SJCRH30 (cell line): ENCODE measurements around the gene STIMATE. TPM values are rescaled to one million over a fixed set of nuclear protein-coding genes. Genes with fewer than 3 reads are reported as not detected.

ENCODE experiments used
- DNase-seq, 2 experiments: peaks; one replicate each; pipeline ENCODE4 v3.0.0-alpha.2; 2015 to 2020
- H3K27ac ChIP-seq: fragments of 250-450 bp; sonication (Bioruptor Pico); 2 replicates; pipeline ENCODE4 v1.5.1; 2020; ENCODE audit warnings: mild to moderate bottlenecking, moderate library complexity
- H3K27me3 ChIP-seq: fragments of 250-450 bp; sonication (Bioruptor Pico); 2 replicates; pipeline ENCODE4 v1.5.1; 2020; ENCODE audit warnings: mild to moderate bottlenecking, moderate library complexity
- H3K36me3 ChIP-seq: fragments of 250-450 bp; sonication (Bioruptor Pico); 2 replicates; pipeline ENCODE4 v1.5.1; 2020; ENCODE audit warnings: mild to moderate bottlenecking, moderate library complexity
- H3K4me1 ChIP-seq: fragments of 250-450 bp; sonication (Bioruptor Pico); 2 replicates; pipeline ENCODE4 v1.5.1; 2020; ENCODE audit warnings: mild to moderate bottlenecking, moderate library complexity
- H3K4me3 ChIP-seq: fragments of 250-450 bp; sonication (Bioruptor Pico); 2 replicates; pipeline ENCODE4 v1.5.1; 2020; ENCODE audit warnings: mild to moderate bottlenecking, moderate library complexity
- H3K9me3 ChIP-seq: fragments of 250-450 bp; sonication (Bioruptor Pico); replicated peaks from 2 replicates; pipeline ENCODE4 v1.5.1; 2020; ENCODE audit warnings: mild to moderate bottlenecking, moderate library complexity
- total RNA-seq: library from RNA; depleted of rRNA; stranded (reverse); fragments of >200 nt; shearing (Covaris generic); gene quantifications from 2 replicates; pipeline ENCODE4 v1.2.3, GENCODE V29; 2014

The STIMATE gene
- total RNA-seq, 1 experiment from 2014 or later: 12.1 TPM

GRCh38 chr3:52816654-52817053, 80.7 kb downstream of the STIMATE start:
- Histone ChIP-seq H3K9me3 (no peaks in the 10 kb centered on the region), H3K4me3 (no peak overlapping the region), H3K27ac (no peak overlapping the region), H3K36me3 (no peaks in the 10 kb centered on the region), H3K4me1 (no peaks in the 10 kb centered on the region), H3K27me3 (no peaks in the 10 kb centered on the region)
- DNase-seq: no peak

DNA sequence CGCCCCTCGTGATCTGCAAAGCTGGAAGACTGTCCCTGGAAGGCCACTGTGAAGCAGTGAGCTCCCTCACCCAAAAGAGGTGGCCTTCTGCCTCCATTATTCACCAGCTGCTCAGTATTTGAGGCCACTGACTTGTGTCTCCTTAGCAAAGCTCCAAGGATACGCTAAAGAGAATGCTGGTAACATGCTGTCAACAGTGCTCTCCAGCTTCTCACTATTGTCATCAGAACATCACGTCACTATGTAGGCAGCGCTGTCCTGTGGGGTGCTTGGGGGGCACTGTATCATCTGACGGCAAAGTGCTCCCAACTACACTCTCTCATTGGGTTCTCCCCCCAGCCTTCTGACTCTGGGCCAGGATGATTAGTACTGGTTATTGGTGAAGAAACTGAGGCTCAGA, 81.1 kb downstream of the STIMATE start:
- Histone ChIP-seq H3K4me3 (no peak overlapping the region), H3K4me1 (no peaks in the 10 kb centered on the region), H3K27ac (no peak overlapping the region), H3K36me3 (no peaks in the 10 kb centered on the region), H3K27me3 (no peaks in the 10 kb centered on the region), H3K9me3 (no peaks in the 10 kb centered on the region)
- no peak for DNase-seq

DNA sequence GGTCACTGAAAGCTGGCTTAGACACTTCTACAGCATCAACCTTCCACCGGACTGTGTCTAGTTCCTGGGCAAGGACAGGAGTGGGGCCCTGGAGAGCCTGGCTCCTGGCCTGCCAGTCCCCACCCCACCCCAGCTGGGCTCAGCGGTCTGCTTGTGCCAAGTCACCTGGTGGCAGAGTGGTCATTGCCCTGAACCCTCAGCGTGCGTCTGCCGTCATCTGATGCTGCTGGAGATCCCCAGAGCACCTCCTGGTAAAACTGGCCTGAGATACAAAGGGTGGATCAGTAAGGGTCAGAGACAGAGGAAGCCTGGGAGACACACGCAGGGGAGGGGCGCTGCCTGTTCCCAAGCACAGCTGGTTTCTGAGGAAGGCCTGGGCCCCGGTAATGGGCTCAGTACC, 83.5 kb downstream of the STIMATE start:
- H3K36me3 ChIP-seq: no peaks in the 10 kb centered on the region
- no peak for DNase-seq
- H3K4me3 ChIP-seq: no peak overlapping the region
- no peaks in the 10 kb centered on the region for H3K9me3 ChIP-seq
- H3K27ac ChIP-seq: no peak overlapping the region
- H3K27me3 ChIP-seq: no peaks in the 10 kb centered on the region
- no peaks in the 10 kb centered on the region for H3K4me1 ChIP-seq

DNA sequence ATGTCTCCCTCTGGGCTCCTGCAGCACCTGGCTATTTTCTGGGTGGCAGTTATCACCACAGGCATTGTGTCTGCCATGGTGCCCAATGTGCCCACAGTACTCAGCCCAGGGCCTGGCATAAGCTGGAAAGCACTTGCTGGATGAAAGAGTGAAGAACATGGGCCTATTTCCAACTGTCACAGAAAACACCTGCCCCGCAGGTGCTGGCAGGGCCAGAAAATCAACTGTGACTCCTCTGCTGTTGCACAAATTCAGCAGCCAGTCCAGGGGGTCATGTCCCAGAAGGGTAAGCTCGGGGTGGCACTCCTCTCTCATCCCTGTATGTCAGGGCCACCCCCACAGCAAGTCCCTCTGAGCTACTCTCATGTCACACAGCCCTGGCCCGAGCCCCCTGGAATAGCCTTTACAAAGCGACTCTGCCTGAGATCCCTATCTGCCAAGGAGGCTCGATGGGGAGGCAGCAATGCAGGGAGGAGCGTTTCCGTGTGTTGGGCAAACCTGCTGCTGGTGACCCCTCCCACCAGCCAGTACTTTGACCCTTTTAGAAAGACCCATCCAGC, 85.8 kb downstream of the STIMATE start:
- no peaks in the 10 kb centered on the region for H3K27me3 ChIP-seq
- H3K4me3 ChIP-seq: no peak overlapping the region
- no peaks in the 10 kb centered on the region for H3K9me3 ChIP-seq
- no peaks in the 10 kb centered on the region for H3K36me3 ChIP-seq
- DNase-seq: no peak
- no peak overlapping the region for H3K27ac ChIP-seq
- H3K4me1 ChIP-seq: no peaks in the 10 kb centered on the region

GRCh38 chr3:52810923-52811322, 86.4 kb downstream of the STIMATE start:
- no peak overlapping the region for H3K4me3 ChIP-seq
- H3K27ac ChIP-seq: no peak overlapping the region
- no peaks in the 10 kb centered on the region for H3K9me3 ChIP-seq
- no peaks in the 10 kb centered on the region for H3K36me3 ChIP-seq
- no peaks in the 10 kb centered on the region for H3K27me3 ChIP-seq
- no peak for DNase-seq
- no peaks in the 10 kb centered on the region for H3K4me1 ChIP-seq

- Histone ChIP-seq H3K9me3 (no peaks in the 10 kb centered on the region), H3K4me1 (no peaks in the 10 kb centered on the region)
Observed at GRCh38 chr3:52809662-52810377, 87.5 kb downstream of the STIMATE start.

GRCh38 chr3:52809149-52809548, 88.2 kb downstream of the STIMATE start:
- Histone ChIP-seq H3K27me3 (no peaks in the 10 kb centered on the region), H3K27ac (no peak overlapping the region), H3K4me3 (no peak overlapping the region), H3K36me3 (no peaks in the 10 kb centered on the region), H3K9me3 (no peaks in the 10 kb centered on the region), H3K4me1 (no peaks in the 10 kb centered on the region)
- DNase-seq: no peak

More at GRCh38 chr3:52809662-52810377, 87.5 kb downstream of the STIMATE start:
- DNase-seq: no peak
- Histone ChIP-seq H3K27me3 (no peaks in the 10 kb centered on the region), H3K27ac (no peak overlapping the region), H3K36me3 (no peaks in the 10 kb centered on the region), H3K4me3 (no peak overlapping the region)

DNA sequence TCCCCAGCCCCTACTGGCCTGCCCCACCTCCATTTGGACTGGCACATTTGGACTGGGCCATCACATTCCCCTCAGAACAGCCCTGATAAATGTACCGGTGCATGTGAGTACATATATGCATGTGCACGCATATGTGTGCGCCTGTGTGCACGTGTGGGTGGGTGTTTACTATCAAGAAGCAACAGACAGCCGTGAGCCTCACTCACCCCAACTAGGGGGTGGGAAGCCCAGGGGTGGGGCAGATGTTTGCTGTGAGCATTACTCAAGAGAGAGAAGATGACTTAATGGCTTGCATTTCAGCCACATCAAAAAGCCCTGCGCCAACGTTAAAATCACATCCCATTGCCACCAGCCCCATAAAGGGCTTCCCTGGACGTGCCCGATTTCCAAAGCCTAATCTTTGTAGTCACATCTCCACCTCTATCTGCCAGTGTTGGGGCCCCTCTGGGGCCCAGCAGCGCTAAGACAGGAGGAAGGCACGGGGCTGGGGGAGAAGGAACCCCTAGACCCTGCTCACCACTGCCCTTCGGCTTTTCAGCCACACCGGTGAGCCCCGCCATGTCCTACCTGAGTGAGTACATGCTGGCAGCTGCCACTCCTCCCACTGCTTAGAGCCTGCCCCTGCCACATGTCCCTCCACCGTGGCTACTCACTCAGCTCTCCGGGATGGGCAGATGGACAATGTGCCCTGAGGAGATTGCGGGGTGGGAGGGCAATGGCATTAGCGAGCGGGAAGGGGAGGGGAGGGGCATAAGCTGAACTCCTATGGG, 91.9 kb downstream of the STIMATE start:
- no peaks in the 10 kb centered on the region for H3K36me3 ChIP-seq
- H3K27ac ChIP-seq: no peak overlapping the region
- no peak for DNase-seq
- no peaks in the 10 kb centered on the region for H3K4me1 ChIP-seq
- no peaks in the 10 kb centered on the region for H3K9me3 ChIP-seq
- H3K4me3 ChIP-seq: no peak overlapping the region
- H3K27me3 ChIP-seq: no peaks in the 10 kb centered on the region

- H3K27ac ChIP-seq: no peak overlapping the region
- no peaks in the 10 kb centered on the region for H3K4me1 ChIP-seq
- no peaks in the 10 kb centered on the region for H3K27me3 ChIP-seq
- DNase-seq: no peak
- no peaks in the 10 kb centered on the region for H3K36me3 ChIP-seq
- H3K9me3 ChIP-seq: no peaks in the 10 kb centered on the region
- H3K4me3 ChIP-seq: no peak overlapping the region
Observed at GRCh38 chr3:52801839-52802238, 95.5 kb downstream of the STIMATE start.

- H3K36me3 ChIP-seq: no peaks in the 10 kb centered on the region
- H3K27ac ChIP-seq: no peak overlapping the region
- H3K4me3 ChIP-seq: no peak overlapping the region
- no peak for DNase-seq
- no peaks in the 10 kb centered on the region for H3K4me1 ChIP-seq
- H3K27me3 ChIP-seq: no peaks in the 10 kb centered on the region
- no peaks in the 10 kb centered on the region for H3K9me3 ChIP-seq
Observed at GRCh38 chr3:52800079-52800478, 97.3 kb downstream of the STIMATE start.

GRCh38 chr3:52798978-52799476, 98.3 kb downstream of the STIMATE start:
- Histone ChIP-seq H3K4me1 (no peaks in the 10 kb centered on the region), H3K9me3 (no peaks in the 10 kb centered on the region), H3K36me3 (no peaks in the 10 kb centered on the region), H3K27ac (no peak overlapping the region), H3K27me3 (no peaks in the 10 kb centered on the region), H3K4me3 (no peak overlapping the region)
- DNase-seq: peak; percentile 11 to 48

DNA sequence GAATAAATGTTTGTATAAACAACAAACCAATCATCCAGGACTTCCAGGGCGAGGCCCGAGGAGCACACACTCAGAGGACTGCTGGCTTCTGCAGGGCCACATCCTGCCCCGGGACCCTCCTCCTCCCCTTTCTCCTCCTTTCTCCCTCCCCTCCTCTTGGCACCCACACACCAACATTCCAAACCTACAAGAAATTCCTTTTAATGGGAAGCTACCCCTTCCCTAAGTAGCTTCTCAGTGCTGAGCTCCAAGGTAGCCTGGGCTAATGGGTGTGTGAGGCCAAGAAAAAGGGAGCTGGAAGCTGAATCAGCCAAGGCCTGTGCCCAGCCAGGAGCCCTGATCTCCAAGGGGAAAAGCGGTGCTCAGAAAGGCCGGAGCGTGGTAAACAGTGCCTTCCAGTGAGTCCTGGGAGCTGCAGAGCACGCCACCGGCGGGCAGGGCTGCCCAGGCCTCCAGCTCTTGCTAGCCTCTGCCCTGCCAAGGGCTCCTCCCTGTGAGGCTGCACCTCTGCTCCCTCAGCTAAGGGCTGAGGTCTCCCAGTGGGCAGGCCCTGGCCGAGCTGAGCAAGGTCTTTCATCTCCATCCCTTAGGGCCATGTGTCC, 98.9 kb downstream of the STIMATE start:
- H3K4me1 ChIP-seq: no peaks in the 10 kb centered on the region

GRCh38 chr3:52796411-52796810, 100.9 kb downstream of the STIMATE start:
- Histone ChIP-seq H3K4me3 (no peak overlapping the region), H3K27ac (no peak overlapping the region), H3K9me3 (no peaks in the 10 kb centered on the region), H3K36me3 (no peaks in the 10 kb centered on the region), H3K4me1 (no peaks in the 10 kb centered on the region), H3K27me3 (no peaks in the 10 kb centered on the region)
- no peak for DNase-seq

More for the DNA sequence above, 98.9 kb downstream of the STIMATE start:
- H3K9me3 ChIP-seq: no peaks in the 10 kb centered on the region
- DNase-seq: no peak
- H3K36me3 ChIP-seq: no peaks in the 10 kb centered on the region
- no peak overlapping the region for H3K4me3 ChIP-seq
- no peaks in the 10 kb centered on the region for H3K27me3 ChIP-seq
- no peak overlapping the region for H3K27ac ChIP-seq

DNA sequence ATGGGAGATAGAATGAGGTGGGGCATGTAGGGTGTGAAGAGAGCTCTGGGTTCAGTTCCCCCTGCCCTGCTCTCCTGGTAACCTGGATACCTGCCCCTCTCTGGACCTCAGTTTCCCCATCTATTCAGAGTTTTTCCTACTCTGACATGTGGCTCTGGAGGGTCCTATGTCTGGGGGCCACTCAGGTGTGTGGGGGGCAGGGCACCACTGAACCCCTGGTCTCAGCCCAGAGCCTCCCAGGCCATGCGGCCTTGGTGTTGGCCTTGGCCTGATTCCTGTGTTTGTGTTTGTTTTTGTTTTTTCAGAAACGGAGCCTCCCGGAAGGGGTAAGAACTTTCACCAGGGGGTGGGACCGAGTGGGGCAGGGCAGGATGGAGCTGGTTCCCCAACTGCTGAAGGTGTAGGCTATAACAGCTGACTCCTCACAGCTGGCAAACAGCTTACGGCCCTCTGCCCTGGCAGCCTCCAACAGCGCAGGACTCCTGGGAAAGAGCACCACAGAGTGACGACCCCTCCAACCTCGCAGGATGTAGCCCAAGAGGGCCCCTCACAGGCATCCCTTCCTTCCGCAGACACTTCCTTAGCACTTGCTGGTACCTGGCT, 101.9 kb downstream of the STIMATE start:
- H3K27ac ChIP-seq: no peak overlapping the region
- no peaks in the 10 kb centered on the region for H3K9me3 ChIP-seq
- no peaks in the 10 kb centered on the region for H3K27me3 ChIP-seq
- H3K36me3 ChIP-seq: no peaks in the 10 kb centered on the region
- H3K4me3 ChIP-seq: no peak overlapping the region
- H3K4me1 ChIP-seq: no peaks in the 10 kb centered on the region
- no peak for DNase-seq
